Keratinocyte (primary cell): ENCODE measurements around the gene INHBC. TPM values are rescaled to one million over a fixed set of nuclear protein-coding genes. Genes with fewer than 3 reads are reported as not detected.

ENCODE experiments used
- DNase-seq: peaks from one replicate; pipeline ENCODE4 v3.0.0-alpha.2; 2011; ENCODE audit warnings: low read depth, missing footprints, low spot score
- FAIRE-seq: peaks from 2 replicates; lab custom pipeline; 2011; peaks lifted over from hg19 to GRCh38; lab: Jason Lieb, UNC
- H2AFZ ChIP-seq: 2 replicates; pipeline ENCODE4 v1.6.0; 2012; ENCODE audit warnings: low read length, control low read depth, inconsistent platforms; ENCODE audit not compliant: control insufficient read depth
- H3K27ac ChIP-seq: 2 replicates; pipeline ENCODE4 v1.5.1; 2011; ENCODE audit warnings: low read length; ENCODE audit not compliant: control insufficient read depth, insufficient read depth
- H3K27me3 ChIP-seq: 3 replicates; pipeline ENCODE4 v1.6.0; 2011; ENCODE audit warnings: low read length; ENCODE audit not compliant: control insufficient read depth, insufficient read depth; ENCODE audit errors: extremely low read depth
- H3K36me3 ChIP-seq, 2 experiments: 2 replicates in 1 of 2; 3 replicates in 1 of 2; pipeline ENCODE4 v1.5.1; 2011; ENCODE audit warnings: low read length in 2 of 2, mild to moderate bottlenecking in 1 of 2; ENCODE audit not compliant: control insufficient read depth in 2 of 2, insufficient read depth in 2 of 2; ENCODE audit errors: extremely low read depth in 1 of 2
- H3K4me1 ChIP-seq: 3 replicates; pipeline ENCODE4 v1.5.1; 2011; ENCODE audit warnings: low read length; ENCODE audit not compliant: control insufficient read depth, insufficient read depth; ENCODE audit errors: extremely low read depth
- H3K4me2 ChIP-seq: 3 replicates; pipeline ENCODE4 v1.6.0; 2011; ENCODE audit warnings: low read depth, low read length; ENCODE audit not compliant: control insufficient read depth, insufficient read depth; ENCODE audit errors: extremely low read depth
- H3K4me3 ChIP-seq, 3 experiments: fragments of 200-600 bp in 1 of 3; sonication (generic) in 1 of 3; 2 replicates in 2 of 3; 3 replicates in 1 of 3; pipeline ENCODE4 v1.5.1; 2011 to 2016; ENCODE audit warnings: low read length in 3 of 3, mild to moderate bottlenecking in 3 of 3, control low read depth in 2 of 3, inconsistent platforms in 1 of 3, low read depth in 1 of 3, mixed read lengths in 1 of 3, mixed run types in 1 of 3, moderate library complexity in 1 of 3; ENCODE audit not compliant: control insufficient read depth in 2 of 3, insufficient read depth in 2 of 3; ENCODE audit errors: extremely low read depth in 1 of 3
- H3K79me2 ChIP-seq: 2 replicates; pipeline ENCODE4 v1.6.0; 2012; ENCODE audit warnings: low read length; ENCODE audit not compliant: control insufficient read depth, insufficient read depth
- H3K9ac ChIP-seq: 3 replicates; pipeline ENCODE4 v1.6.0; 2011; ENCODE audit warnings: low read length; ENCODE audit not compliant: control insufficient read depth, insufficient read depth; ENCODE audit errors: extremely low read depth
- H3K9me1 ChIP-seq: 3 replicates; pipeline ENCODE4 v1.6.0; 2011; ENCODE audit warnings: low read length; ENCODE audit not compliant: control insufficient read depth, insufficient read depth; ENCODE audit errors: extremely low read depth
- H3K9me3 ChIP-seq: 2 replicates; pipeline ENCODE4 v1.5.1; 2012; ENCODE audit warnings: low read depth, low read length; ENCODE audit not compliant: control insufficient read depth
- H4K20me1 ChIP-seq: 3 replicates; pipeline ENCODE4 v1.6.0; 2011; ENCODE audit warnings: low read length; ENCODE audit not compliant: control insufficient read depth, insufficient read depth; ENCODE audit errors: extremely low read depth
- CTCF ChIP-seq, 3 experiments: IDR thresholded peaks in 1 of 3; conservative IDR thresholded peaks in 1 of 3; optimal IDR thresholded peaks in 1 of 3; 2 replicates in 2 of 3; 3 replicates in 1 of 3; pipeline versions ENCODE3 to v1.5.1; 2011; ENCODE audit warnings: low read length in 3 of 3, mild to moderate bottlenecking in 3 of 3, moderate library complexity in 2 of 3, control low read depth in 1 of 3, inconsistent platforms in 1 of 3; ENCODE audit not compliant: insufficient read depth in 2 of 3; ENCODE audit errors: extremely low read depth in 1 of 3
- EZH2 ChIP-seq: IDR thresholded peaks from one replicate; pipeline ENCODE4 v1.6.1; 2012; ENCODE audit warnings: inconsistent platforms, mild to moderate bottlenecking, low read length, moderate library complexity
- dilution Hi-C: fragments of 300-500 bp; cut with MboI; formaldehyde crosslinking; loops from one replicate; pipeline ENCODE4 v1.7.0; 2020; ENCODE audit warnings: low sequenced_read_pairs; ENCODE audit not compliant: extremely low pct_ligation_motif_present
- polyA plus RNA-seq, 5 experiments: library from polyadenylated mRNA; depleted of rRNA in 3 of 5; stranded (reverse) in 3 of 5; stranded (forward) in 1 of 5; unstranded in 1 of 5; fragments of >200 nt; gene quantifications; 1 replicate in 1 of 5; 2 replicates in 3 of 5; 3 replicates in 1 of 5; pipeline versions ENCODE4 v1.2.1 to v1.2.3, GENCODE V29; 2011 to 2012; ENCODE audit warnings: missing spikeins in 2 of 5, low read depth in 1 of 5, low replicate concordance in 1 of 5

INHBC gene
- polyA plus RNA-seq, 1 donor (not counting 4 experiments of a cell fraction or from before 2014, with no cell fraction given) = 0.04 TPM

DNA sequence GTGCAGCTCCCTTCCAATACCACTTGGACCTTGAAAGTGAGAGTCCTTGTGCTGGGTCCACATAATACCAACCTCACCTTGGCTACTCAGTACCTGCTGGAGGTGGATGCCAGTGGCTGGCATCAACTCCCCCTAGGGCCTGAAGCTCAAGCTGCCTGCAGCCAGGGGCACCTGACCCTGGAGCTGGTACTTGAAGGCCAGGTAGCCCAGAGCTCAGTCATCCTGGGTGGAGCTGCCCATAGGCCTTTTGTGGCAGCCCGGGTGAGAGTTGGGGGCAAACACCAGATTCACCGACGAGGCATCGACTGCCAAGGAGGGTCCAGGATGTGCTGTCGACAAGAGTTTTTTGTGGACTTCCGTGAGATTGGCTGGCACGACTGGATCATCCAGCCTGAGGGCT, 14.8 kb downstream of the INHBC start:
- Histone ChIP-seq H3K36me3 (no peaks in the 10 kb centered on the region), H3K4me3 (no peak overlapping the region), H3K27ac (no peak overlapping the region), H3K4me2 (no peak overlapping the region), H2AFZ (no peak overlapping the region), H4K20me1 (no peaks in the 10 kb centered on the region), H3K9me1 (no peaks in the 10 kb centered on the region), H3K27me3 (peaks cover 7% of the 10 kb centered on the region), H3K79me2 (no peaks in the 10 kb centered on the region), H3K4me1 (no peaks in the 10 kb centered on the region), H3K9me3 (no peaks in the 10 kb centered on the region), H3K9ac (no peak overlapping the region)
- DNase-seq (no peak), FAIRE-seq (no peak)
- TF ChIP-seq CTCF (optimal IDR thresholded peaks at IDR 0.05 in 1 of 3, IDR thresholded peaks at IDR 0.05 in 1 of 3, conservative IDR thresholded peaks at IDR 0.05 in 1 of 3; ENCODE audit: extremely low read depth in 1 of 3, insufficient read depth in 2 of 3, low read length in 3 of 3) (no peak), EZH2 (no peak)
- dilution Hi-C loops = no loop called here

GRCh38 chr12:57450057-57450456, 15.5 kb downstream of the INHBC start:
- Histone ChIP-seq H4K20me1 (no peaks in the 10 kb centered on the region), H3K9me1 (no peaks in the 10 kb centered on the region), H3K9ac (no peak overlapping the region), H3K27me3 (peaks cover 7% of the 10 kb centered on the region), H3K4me1 (no peaks in the 10 kb centered on the region), H3K4me2 (no peak overlapping the region), H3K9me3 (no peaks in the 10 kb centered on the region), H3K79me2 (no peaks in the 10 kb centered on the region), H2AFZ (no peak overlapping the region), H3K36me3 (no peaks in the 10 kb centered on the region), H3K4me3 (no peak overlapping the region), H3K27ac (no peak overlapping the region)
- no peak for TF ChIP-seq EZH2
- TF ChIP-seq CTCF (optimal IDR thresholded peaks at IDR 0.05 in 1 of 3, IDR thresholded peaks at IDR 0.05 in 1 of 3, conservative IDR thresholded peaks at IDR 0.05 in 1 of 3; ENCODE audit: extremely low read depth in 1 of 3, insufficient read depth in 2 of 3, low read length in 3 of 3) = no peak
- dilution Hi-C loops = no loop called here
- FAIRE-seq = no peak
- DNase-seq = no peak
